Osteoblast (primary cell): ENCODE measurements around the gene PRKAR2B. TPM values are rescaled to one million over a fixed set of nuclear protein-coding genes. Genes with fewer than 3 reads are reported as not detected.

Experiments used
- DNase-seq: peaks from one replicate; pipeline ENCODE4 v3.0.0; 2011; ENCODE audit warnings: low spot score, mixed read lengths; ENCODE audit not compliant: insufficient read length; ENCODE audit errors: missing footprints
- H2AFZ ChIP-seq: 2 replicates; pipeline ENCODE4 v1.6.0; 2011; ENCODE audit warnings: mild to moderate bottlenecking, low read length
- H3K27ac ChIP-seq: 2 replicates; pipeline ENCODE4 v1.5.1; 2011; ENCODE audit warnings: mild to moderate bottlenecking, low read depth, low read length, moderate library complexity
- H3K27me3 ChIP-seq: 2 replicates; pipeline ENCODE4 v1.6.0; 2012; ENCODE audit warnings: mild to moderate bottlenecking, control low read depth, inconsistent platforms, low read length, moderate library complexity; ENCODE audit not compliant: insufficient read depth
- H3K36me3 ChIP-seq: 2 replicates; pipeline ENCODE4 v1.5.1; 2011; ENCODE audit warnings: mild to moderate bottlenecking, low read length, control low read depth, moderate library complexity; ENCODE audit not compliant: insufficient read depth
- H3K4me1 ChIP-seq: 2 replicates; pipeline ENCODE4 v1.5.1; 2011; ENCODE audit warnings: mild to moderate bottlenecking, low read length, control low read depth, moderate library complexity; ENCODE audit not compliant: insufficient read depth
- H3K4me2 ChIP-seq: 2 replicates; pipeline ENCODE4 v1.6.0; 2011; ENCODE audit warnings: mild to moderate bottlenecking, low read length; ENCODE audit not compliant: insufficient read depth
- H3K4me3 ChIP-seq: fragments of 200-600 bp; sonication (generic); 3 replicates; pipeline ENCODE4 v1.5.1; 2012; ENCODE audit warnings: mild to moderate bottlenecking, low read length, inconsistent platforms; ENCODE audit not compliant: insufficient read depth
- H3K79me2 ChIP-seq: 2 replicates; pipeline ENCODE4 v1.6.0; 2012; ENCODE audit warnings: mild to moderate bottlenecking, low read length, control low read depth, inconsistent platforms; ENCODE audit not compliant: insufficient read depth
- H3K9me3 ChIP-seq: 2 replicates; pipeline ENCODE4 v1.5.1; 2011; ENCODE audit warnings: low read depth, low read length, control low read depth
- H4K20me1 ChIP-seq: 2 replicates; pipeline ENCODE4 v1.6.0; 2012; ENCODE audit warnings: mild to moderate bottlenecking, low read length, control low read depth; ENCODE audit not compliant: insufficient read depth
- CTCF ChIP-seq: IDR thresholded peaks from 2 replicates; pipeline ENCODE4 v1.5.1; 2011; ENCODE audit warnings: mild to moderate bottlenecking, low read depth, low read length, moderate library complexity; ENCODE audit errors: extremely low read depth
- total RNA-seq: library from RNA; depleted of rRNA; stranded (reverse); fragments of >200 nt; gene quantifications from 2 replicates; pipeline ENCODE4 v1.2.3, GENCODE V29; 2012

PRKAR2B gene
- total RNA-seq, 1 donor: 2.5 TPM

DNA sequence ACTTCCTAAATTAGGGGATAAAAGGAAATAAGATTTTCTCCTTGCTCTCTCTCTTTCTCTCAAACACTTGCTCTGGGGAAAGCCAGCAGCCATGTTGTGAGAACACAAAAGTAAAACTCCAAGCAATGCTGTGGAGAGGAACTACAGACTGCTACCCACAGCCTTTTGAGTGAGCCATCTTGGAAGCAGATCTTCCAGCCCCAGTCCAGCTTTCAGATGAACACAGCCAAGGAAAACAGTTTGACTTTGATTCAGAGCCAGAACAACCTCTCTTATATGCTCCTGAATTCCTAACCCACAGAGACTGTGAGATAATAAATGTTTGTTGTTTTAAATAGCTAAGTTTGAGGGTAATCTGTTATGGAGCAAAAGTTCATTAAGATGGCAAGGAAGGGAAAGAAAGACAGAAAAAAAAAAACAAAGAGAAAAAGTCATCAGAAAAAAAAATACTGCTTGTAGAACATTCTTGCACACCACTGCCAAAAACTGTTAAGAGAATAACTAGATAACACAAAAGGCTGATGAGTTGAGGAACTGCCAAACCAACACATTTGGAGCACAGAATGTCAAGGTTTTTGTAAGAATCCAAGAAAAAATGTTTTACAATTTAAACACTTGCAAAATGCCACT is 20.9 kb upstream of the PRKAR2B start:
- no peaks in the 10 kb centered on the region for H3K79me2 ChIP-seq
- H3K27ac ChIP-seq: no peak overlapping the region
- no peaks in the 10 kb centered on the region for H3K9me3 ChIP-seq
- H3K27me3 ChIP-seq: peaks cover 3% of the 10 kb centered on the region
- no peak for DNase-seq
- H3K4me2 ChIP-seq: no peak overlapping the region
- no peaks in the 10 kb centered on the region for H3K4me1 ChIP-seq
- no peaks in the 10 kb centered on the region for H4K20me1 ChIP-seq
- H2AFZ ChIP-seq: no peak overlapping the region
- H3K36me3 ChIP-seq: no peaks in the 10 kb centered on the region
- no peak overlapping the region for H3K4me3 ChIP-seq
- TF ChIP-seq CTCF: no peak

GRCh38 chr7:107024906-107025305 is 19.6 kb upstream of the PRKAR2B start:
- no peak for DNase-seq
- Histone ChIP-seq H3K4me2 (no peak overlapping the region), H3K4me1 (no peaks in the 10 kb centered on the region), H3K9me3 (no peaks in the 10 kb centered on the region), H2AFZ (no peak overlapping the region), H3K4me3 (no peak overlapping the region), H3K79me2 (no peaks in the 10 kb centered on the region), H3K27me3 (peaks cover 3% of the 10 kb centered on the region), H3K27ac (no peak overlapping the region), H3K36me3 (no peaks in the 10 kb centered on the region), H4K20me1 (no peaks in the 10 kb centered on the region)
- no peak for TF ChIP-seq CTCF

- DNase-seq: no peak
- Histone ChIP-seq H3K4me1 (no peaks in the 10 kb centered on the region), H2AFZ (no peak overlapping the region), H3K27me3 (peaks cover 3% of the 10 kb centered on the region), H3K79me2 (no peaks in the 10 kb centered on the region), H3K4me3 (no peak overlapping the region), H3K36me3 (no peaks in the 10 kb centered on the region), H4K20me1 (no peaks in the 10 kb centered on the region), H3K9me3 (no peaks in the 10 kb centered on the region), H3K27ac (no peak overlapping the region), H3K4me2 (no peak overlapping the region)
- no peak for TF ChIP-seq CTCF
These were observed 18.9 kb upstream of the PRKAR2B start for GRCh38 chr7:107025449-107026103.

- Histone ChIP-seq H4K20me1 (no peaks in the 10 kb centered on the region), H3K79me2 (no peaks in the 10 kb centered on the region), H3K4me3 (no peak overlapping the region), H3K4me2 (no peak overlapping the region), H2AFZ (no peak overlapping the region), H3K27me3 (no peaks in the 10 kb centered on the region), H3K27ac (no peak overlapping the region), H3K36me3 (no peaks in the 10 kb centered on the region), H3K9me3 (no peaks in the 10 kb centered on the region), H3K4me1 (no peaks in the 10 kb centered on the region)
- DNase-seq: no peak
- TF ChIP-seq CTCF: no peak
These were observed 18.3 kb upstream of the PRKAR2B start for GRCh38 chr7:107026166-107026565.
